SK-N-SH (cell line): Measurements from ENCODE around the gene ANKRD52. TPM values are rescaled to one million over a fixed set of nuclear protein-coding genes. Genes with fewer than 3 reads are reported as not detected.

ENCODE experiments used
- CTCF ChIA-PET: fragments of 300-600, 350-600 bp; formaldehyde crosslinking; extraction: SDS; loops from one replicate; lab custom pipeline; 2021; lab: Yijun Ruan, JAX
- POLR2A ChIA-PET: fragments of 350-600 bp; sonication (Branson Sonifier 250); formaldehyde crosslinking; extraction: SDS; loops from one replicate; lab custom pipeline; 2020; ENCODE audit warnings: antibody characterized with exemption, inconsistent platforms; lab: Yijun Ruan, JAX
- DNase-seq: peaks from one replicate; pipeline ENCODE4 v3.0.0; 2012
- H2AFZ ChIP-seq: fragments of 200-600 bp; sonication (generic); 2 replicates; pipeline ENCODE4 v1.8.1; 2016; ENCODE audit warnings: antibody characterized with exemption, mild to moderate bottlenecking, low read depth
- H3F3A ChIP-seq: fragments of 200-600 bp; sonication (generic); replicated peaks from 2 replicates; pipeline ENCODE3; 2016; ENCODE audit warnings: antibody characterized with exemption, mild to moderate bottlenecking; ENCODE audit not compliant: insufficient read depth
- H3K27ac ChIP-seq, 2 experiments: fragments of 200-500 bp in 1 of 2; fragments of 200-600 bp in 1 of 2; sonication (Bioruptor generic) in 1 of 2; sonication (generic), shearing (Covaris generic) in 1 of 2; 2 replicates each; pipeline versions ENCODE4 v1.5.1 to v1.6.1; 2014 to 2016; ENCODE audit warnings: low read depth in 2 of 2, inconsistent platforms in 1 of 2, low read length in 1 of 2, mild to moderate bottlenecking in 1 of 2, mixed read lengths in 1 of 2
- H3K27me3 ChIP-seq: fragments of 200-600 bp; sonication (generic), shearing (Covaris generic); 2 replicates; pipeline ENCODE4 v1.6.1; 2016; ENCODE audit warnings: mixed run types; ENCODE audit not compliant: insufficient read depth
- H3K36me3 ChIP-seq, 2 experiments: fragments of 200-500 bp in 1 of 2; fragments of 200-600 bp in 1 of 2; sonication (Bioruptor generic) in 1 of 2; sonication (generic) in 1 of 2; replicated peaks in 1 of 2; 2 replicates each; pipeline versions ENCODE3 to v1.5.1; 2014 to 2016; ENCODE audit warnings: low read length in 1 of 2, mild to moderate bottlenecking in 1 of 2; ENCODE audit not compliant: insufficient read depth in 2 of 2, control insufficient read depth in 1 of 2
- H3K4me1 ChIP-seq, 2 experiments: fragments of 200-500 bp in 1 of 2; fragments of 200-600 bp in 1 of 2; sonication (Bioruptor generic) in 1 of 2; sonication (generic), shearing (Covaris generic) in 1 of 2; 2 replicates each; pipeline versions ENCODE4 v1.5.1 to v1.6.1; 2014 to 2016; ENCODE audit warnings: low read depth in 1 of 2, low read length in 1 of 2, mixed run types in 1 of 2; ENCODE audit not compliant: insufficient read depth in 2 of 2, control insufficient read depth in 1 of 2
- H3K4me2 ChIP-seq: fragments of 200-600 bp; sonication (generic), shearing (Covaris generic); 2 replicates; pipeline ENCODE4 v1.6.1; 2017; ENCODE audit warnings: mixed run types
- H3K4me3 ChIP-seq, 2 experiments: fragments of 200-500 bp in 1 of 2; fragments of 200-600 bp in 1 of 2; sonication (Bioruptor generic) in 1 of 2; sonication (generic), shearing (Covaris generic) in 1 of 2; 2 replicates each; pipeline versions ENCODE4 v1.5.1 to v1.8.1; 2014 to 2016; ENCODE audit warnings: low read depth in 2 of 2, inconsistent platforms in 1 of 2, low read length in 1 of 2, mild to moderate bottlenecking in 1 of 2, mixed read lengths in 1 of 2, moderate library complexity in 1 of 2
- H3K79me2 ChIP-seq: fragments of 200-600 bp; sonication (generic); 2 replicates; pipeline ENCODE4 v1.8.1; 2017; ENCODE audit warnings: mild to moderate bottlenecking; ENCODE audit not compliant: insufficient read depth
- H3K9ac ChIP-seq: fragments of 200-600 bp; sonication (generic); 2 replicates; pipeline ENCODE4 v1.6.1; 2017; ENCODE audit warnings: mixed run types
- H3K9me2 ChIP-seq: fragments of 200-600 bp; sonication (generic); 2 replicates; pipeline ENCODE4 v1.6.1; 2017; ENCODE audit warnings: mixed run types
- H3K9me3 ChIP-seq: fragments of 200-600 bp; sonication (generic); 2 replicates; pipeline ENCODE4 v1.6.1; 2017; ENCODE audit warnings: mixed run types, mild to moderate bottlenecking, moderate library complexity
- H4K20me1 ChIP-seq: fragments of 200-600 bp; sonication (generic); 2 replicates; pipeline ENCODE4 v1.6.1; 2017; ENCODE audit warnings: mild to moderate bottlenecking, mixed run types; ENCODE audit not compliant: insufficient read depth
- CHD2 ChIP-seq: fragments of 150-350 bp; IDR thresholded peaks from 2 replicates; pipeline ENCODE4 v1.6.1; 2018; ENCODE audit warnings: low read length; ENCODE audit not compliant: partially characterized antibody
- ELF1 ChIP-seq: IDR thresholded peaks from 2 replicates; pipeline ENCODE4 v1.4.0; 2012
- EP300 ChIP-seq, 2 experiments: IDR thresholded peaks; 2 replicates each; pipeline versions ENCODE4 v1.4.0 to v1.6.1; 2012; ENCODE audit warnings: borderline replicate concordance in 1 of 2, low read depth in 1 of 2, low read length in 1 of 2
- FOSL2 ChIP-seq: IDR thresholded peaks from 2 replicates; pipeline ENCODE4 v1.4.0; 2012; ENCODE audit warnings: low read depth, mild to moderate bottlenecking, moderate library complexity, borderline replicate concordance
- FOXJ3 ChIP-seq: sonication (generic); formaldehyde crosslinking; IDR thresholded peaks from 2 replicates; pipeline ENCODE4 v1.5.1; 2020; ENCODE audit warnings: mild to moderate bottlenecking, missing genetic modification reagents
- FOXM1 ChIP-seq: IDR thresholded peaks from 2 replicates; pipeline ENCODE4 v1.4.0; 2012; ENCODE audit warnings: low read depth, mild to moderate bottlenecking
- GABPA ChIP-seq: IDR thresholded peaks from 2 replicates; pipeline ENCODE4 v1.4.0; 2012; ENCODE audit warnings: low read depth, mild to moderate bottlenecking
- JUND ChIP-seq: IDR thresholded peaks from 2 replicates; pipeline ENCODE4 v1.4.0; 2012
- MXI1 ChIP-seq: IDR thresholded peaks from 2 replicates; pipeline ENCODE4 v1.6.1; 2012; ENCODE audit warnings: mild to moderate bottlenecking, low read depth, low read length, improper control_type of control experiment
- NRF1 ChIP-seq: IDR thresholded peaks from 2 replicates; pipeline ENCODE4 v1.6.1; 2012; ENCODE audit warnings: low read depth, mild to moderate bottlenecking, low read length
- POLR2AphosphoS5 ChIP-seq: IDR thresholded peaks from 2 replicates; pipeline ENCODE4 v1.6.1; 2012; ENCODE audit warnings: low read depth, low read length
- RAD21 ChIP-seq: IDR thresholded peaks from 2 replicates; pipeline ENCODE4 v1.6.1; 2012; ENCODE audit warnings: mild to moderate bottlenecking, low read length
- RCOR1 ChIP-seq: fragments of 150-350 bp; IDR thresholded peaks from 2 replicates; pipeline ENCODE4 v1.6.1; 2017; ENCODE audit warnings: antibody characterized with exemption, low read length
- RFX5 ChIP-seq: IDR thresholded peaks from 2 replicates; pipeline ENCODE4 v1.6.1; 2012; ENCODE audit warnings: mild to moderate bottlenecking, improper control_type of control experiment, low read length
- SIN3A ChIP-seq: IDR thresholded peaks from 2 replicates; pipeline ENCODE4 v1.6.1; 2012; ENCODE audit warnings: low read depth, mild to moderate bottlenecking, low read length, moderate library complexity, borderline replicate concordance
- SMC3 ChIP-seq: IDR thresholded peaks from 2 replicates; pipeline ENCODE4 v1.6.1; 2012; ENCODE audit warnings: low read depth, low read length, improper control_type of control experiment
- TAF1 ChIP-seq: IDR thresholded peaks from 2 replicates; pipeline ENCODE4 v1.6.1; 2012; ENCODE audit warnings: low read depth, mild to moderate bottlenecking, low read length, moderate library complexity, borderline replicate concordance
- WGBS: methylation state at CpG from one replicate; pipeline ENCODE4 v1.1.6; 2017; ENCODE audit warnings: low lambda C conversion rate; 5-methylcytosine and 5-hydroxymethylcytosine counted together
- polyA plus RNA-seq, 3 experiments: library from polyadenylated mRNA; depleted of rRNA; stranded (reverse); fragments of >200 nt; gene quantifications; 2 replicates each; pipeline ENCODE4 v1.2.3, GENCODE V29; 2012
- TF ChIP-seq, protein P1 (sequence below): IDR thresholded peaks from 2 replicates; pipeline ENCODE4 v1.4.0; 2012; ENCODE audit warnings: low read depth, borderline replicate concordance
- TF ChIP-seq, protein P2 (sequence below): IDR thresholded peaks from 2 replicates; pipeline ENCODE4; 2012
- TF ChIP-seq, protein P3 (sequence below): fragments of 150-350 bp; IDR thresholded peaks from 2 replicates; pipeline ENCODE4 v1.6.1; 2016; ENCODE audit warnings: mild to moderate bottlenecking, low read depth, low read length
- TF ChIP-seq, protein P4 (sequence below): IDR thresholded peaks from 2 replicates; pipeline ENCODE4 v1.4.0; 2012; ENCODE audit warnings: low read depth
- TF ChIP-seq, protein P5 (sequence below): fragments of 200-600 bp; sonication (generic); IDR thresholded peaks from 2 replicates; pipeline ENCODE4 v1.6.1; 2017; ENCODE audit warnings: antibody characterized with exemption, mild to moderate bottlenecking, moderate library complexity
- TF ChIP-seq, protein P6 (sequence below): fragments of 150-350 bp; IDR thresholded peaks from 2 replicates; pipeline ENCODE4 v1.6.1; 2017; ENCODE audit warnings: antibody characterized with exemption, low read length, low read depth, borderline replicate concordance

ANKRD52 gene
- polyA plus RNA-seq, 1 of the 3 experiments (the other 2 are of a cell fraction) = 23.4 TPM

DNA sequence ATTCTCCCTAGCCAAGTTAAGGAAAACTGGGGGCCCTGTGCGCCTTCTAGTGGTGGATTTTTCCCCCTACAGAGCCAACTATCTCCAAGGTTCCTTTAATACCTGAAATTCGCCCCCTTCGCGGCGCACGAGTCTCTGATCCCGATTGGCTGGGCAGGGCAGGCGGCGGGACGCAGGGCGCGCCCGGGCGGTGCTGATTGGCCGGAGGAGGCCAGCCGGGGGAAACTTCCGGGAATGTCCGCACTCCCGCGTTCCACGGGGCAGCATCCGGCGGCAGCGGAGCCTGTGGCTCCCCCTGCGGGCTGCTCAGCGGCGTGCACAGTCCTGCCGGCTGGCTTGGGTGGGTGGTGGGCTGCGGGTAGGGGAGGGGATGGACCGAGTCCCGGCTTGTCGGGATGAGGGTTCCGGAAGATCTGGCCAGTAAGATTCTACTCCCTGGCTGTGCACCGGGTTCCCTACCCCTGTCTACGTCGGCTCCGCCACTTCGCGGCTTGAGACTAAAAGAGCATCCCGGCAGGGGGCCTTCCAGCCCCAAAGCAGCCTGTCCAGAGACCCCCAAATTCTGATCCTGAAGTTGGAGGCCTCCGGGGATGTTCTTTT lies 34.0 kb downstream of the ANKRD52 start, which contains the start of gene NABP2 (continued):
- TF ChIP-seq CHD2 = peak; percentile 84
- TF ChIP-seq ELF1 = peak; percentile 94
- TF ChIP-seq, protein P1, sequence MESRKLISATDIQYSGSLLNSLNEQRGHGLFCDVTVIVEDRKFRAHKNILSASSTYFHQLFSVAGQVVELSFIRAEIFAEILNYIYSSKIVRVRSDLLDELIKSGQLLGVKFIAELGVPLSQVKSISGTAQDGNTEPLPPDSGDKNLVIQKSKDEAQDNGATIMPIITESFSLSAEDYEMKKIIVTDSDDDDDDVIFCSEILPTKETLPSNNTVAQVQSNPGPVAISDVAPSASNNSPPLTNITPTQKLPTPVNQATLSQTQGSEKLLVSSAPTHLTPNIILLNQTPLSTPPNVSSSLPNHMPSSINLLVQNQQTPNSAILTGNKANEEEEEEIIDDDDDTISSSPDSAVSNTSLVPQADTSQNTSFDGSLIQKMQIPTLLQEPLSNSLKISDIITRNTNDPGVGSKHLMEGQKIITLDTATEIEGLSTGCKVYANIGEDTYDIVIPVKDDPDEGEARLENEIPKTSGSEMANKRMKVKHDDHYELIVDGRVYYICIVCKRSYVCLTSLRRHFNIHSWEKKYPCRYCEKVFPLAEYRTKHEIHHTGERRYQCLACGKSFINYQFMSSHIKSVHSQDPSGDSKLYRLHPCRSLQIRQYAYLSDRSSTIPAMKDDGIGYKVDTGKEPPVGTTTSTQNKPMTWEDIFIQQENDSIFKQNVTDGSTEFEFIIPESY = no peak
- TF ChIP-seq, protein P2, sequence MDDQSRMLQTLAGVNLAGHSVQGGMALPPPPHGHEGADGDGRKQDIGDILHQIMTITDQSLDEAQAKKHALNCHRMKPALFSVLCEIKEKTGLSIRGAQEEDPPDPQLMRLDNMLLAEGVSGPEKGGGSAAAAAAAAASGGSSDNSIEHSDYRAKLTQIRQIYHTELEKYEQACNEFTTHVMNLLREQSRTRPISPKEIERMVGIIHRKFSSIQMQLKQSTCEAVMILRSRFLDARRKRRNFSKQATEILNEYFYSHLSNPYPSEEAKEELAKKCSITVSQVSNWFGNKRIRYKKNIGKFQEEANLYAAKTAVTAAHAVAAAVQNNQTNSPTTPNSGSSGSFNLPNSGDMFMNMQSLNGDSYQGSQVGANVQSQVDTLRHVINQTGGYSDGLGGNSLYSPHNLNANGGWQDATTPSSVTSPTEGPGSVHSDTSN = no peak
- TF ChIP-seq MXI1 = peak; percentile 82; the same call in 1 of the 2 replicates
- TF ChIP-seq FOXM1 = peak; percentile 73; the same call in 1 of the 2 replicates
- no peak; a peak in 1 of 4 replicates for TF ChIP-seq EP300 (IDR thresholded peaks at IDR 0.05; ENCODE audit: borderline replicate concordance in 1 of 2, low read depth in 1 of 2, low read length in 1 of 2)
- TF ChIP-seq, protein P3, sequence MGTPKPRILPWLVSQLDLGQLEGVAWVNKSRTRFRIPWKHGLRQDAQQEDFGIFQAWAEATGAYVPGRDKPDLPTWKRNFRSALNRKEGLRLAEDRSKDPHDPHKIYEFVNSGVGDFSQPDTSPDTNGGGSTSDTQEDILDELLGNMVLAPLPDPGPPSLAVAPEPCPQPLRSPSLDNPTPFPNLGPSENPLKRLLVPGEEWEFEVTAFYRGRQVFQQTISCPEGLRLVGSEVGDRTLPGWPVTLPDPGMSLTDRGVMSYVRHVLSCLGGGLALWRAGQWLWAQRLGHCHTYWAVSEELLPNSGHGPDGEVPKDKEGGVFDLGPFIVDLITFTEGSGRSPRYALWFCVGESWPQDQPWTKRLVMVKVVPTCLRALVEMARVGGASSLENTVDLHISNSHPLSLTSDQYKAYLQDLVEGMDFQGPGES = peak; percentile 68
- TF ChIP-seq, protein P4, sequence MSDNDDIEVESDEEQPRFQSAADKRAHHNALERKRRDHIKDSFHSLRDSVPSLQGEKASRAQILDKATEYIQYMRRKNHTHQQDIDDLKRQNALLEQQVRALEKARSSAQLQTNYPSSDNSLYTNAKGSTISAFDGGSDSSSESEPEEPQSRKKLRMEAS = peak; percentile 67; the same call in 1 of the 2 replicates
- TF ChIP-seq GABPA = peak; percentile 86
- peak; percentile 32 for TF ChIP-seq TAF1

DNA sequence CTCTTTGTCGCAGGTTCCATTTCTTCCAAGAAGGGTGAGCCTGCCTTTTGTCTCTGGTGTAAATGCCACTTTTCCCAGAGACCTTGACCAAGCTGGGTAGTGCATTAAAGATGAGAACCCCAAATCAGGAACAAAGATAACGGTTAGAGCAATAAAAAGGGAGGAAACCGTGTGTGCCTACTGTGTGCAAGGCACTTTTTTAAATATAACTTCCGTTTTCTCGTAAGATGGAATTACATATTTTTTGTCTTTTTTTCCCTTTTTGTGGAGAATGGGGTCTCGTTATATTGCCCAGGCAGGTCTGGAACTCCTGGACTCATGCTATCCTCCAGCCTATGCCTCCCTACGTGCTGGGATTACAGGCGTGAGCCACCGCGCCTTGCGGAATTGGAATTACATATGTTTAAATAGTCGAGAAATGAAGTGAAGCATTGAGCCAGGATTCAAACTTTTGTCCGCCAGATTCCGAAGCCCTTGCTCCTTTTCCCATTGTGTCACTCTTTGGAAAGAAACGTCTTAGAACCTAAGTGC lies 34.5 kb downstream of the ANKRD52 start:
- Histone ChIP-seq H3K9me3 (no peaks in the 10 kb centered on the region), H2AFZ (peak overlapping the region; percentile 90; the same call in 1 of the 2 replicates), H3K4me3 (peak overlapping the region in 1 of 2 experiments; percentile 97; a peak in 3 of 4 replicates), H3K4me1 (peaks cover 13 to 22% of the 10 kb centered on the region in 2 experiments; a peak in 2 of 4 replicates), H3K9me2 (no peaks in the 10 kb centered on the region), H4K20me1 (no peaks in the 10 kb centered on the region), H3K27ac (peak overlapping the region; percentile 56 to 64), H3F3A (peaks cover 24% of the 10 kb centered on the region), H3K9ac (no peak overlapping the region), H3K79me2 (peaks cover 26% of the 10 kb centered on the region), H3K4me2 (peak overlapping the region; percentile 46; the same call in 1 of the 2 replicates), H3K27me3 (no peaks in the 10 kb centered on the region), H3K36me3 (no peaks in the 10 kb centered on the region)
- ChIA-PET CTCF (interaction anchor here (0.6 to 4.1 kb wide), 11 partner anchors 11 to 486 kb away, joined by 3 to 47 read pairs (median 5); partner anchors contain the start of genes SMARCC2 and ZC3H10), POLR2A (interaction anchor here (0.6 kb wide), 1 partner anchor 23 kb away, joined by 3 read pairs; no protein-coding TSS in a partner anchor)
- DNase-seq = no peak
- 42% methylated on average over 15 of the region's 15 CpGs for WGBS
- no peak for TF ChIP-seq JUND
- no peak for TF ChIP-seq POLR2AphosphoS5
- no peak for TF ChIP-seq FOSL2
- no peak for TF ChIP-seq FOXM1
- TF ChIP-seq NRF1 = no peak
- no peak for TF ChIP-seq RAD21
- no peak for TF ChIP-seq RFX5
- TF ChIP-seq SMC3 = no peak
- no peak for TF ChIP-seq FOXJ3 (CRISPR knock-in tag)
- TF ChIP-seq, protein P5, sequence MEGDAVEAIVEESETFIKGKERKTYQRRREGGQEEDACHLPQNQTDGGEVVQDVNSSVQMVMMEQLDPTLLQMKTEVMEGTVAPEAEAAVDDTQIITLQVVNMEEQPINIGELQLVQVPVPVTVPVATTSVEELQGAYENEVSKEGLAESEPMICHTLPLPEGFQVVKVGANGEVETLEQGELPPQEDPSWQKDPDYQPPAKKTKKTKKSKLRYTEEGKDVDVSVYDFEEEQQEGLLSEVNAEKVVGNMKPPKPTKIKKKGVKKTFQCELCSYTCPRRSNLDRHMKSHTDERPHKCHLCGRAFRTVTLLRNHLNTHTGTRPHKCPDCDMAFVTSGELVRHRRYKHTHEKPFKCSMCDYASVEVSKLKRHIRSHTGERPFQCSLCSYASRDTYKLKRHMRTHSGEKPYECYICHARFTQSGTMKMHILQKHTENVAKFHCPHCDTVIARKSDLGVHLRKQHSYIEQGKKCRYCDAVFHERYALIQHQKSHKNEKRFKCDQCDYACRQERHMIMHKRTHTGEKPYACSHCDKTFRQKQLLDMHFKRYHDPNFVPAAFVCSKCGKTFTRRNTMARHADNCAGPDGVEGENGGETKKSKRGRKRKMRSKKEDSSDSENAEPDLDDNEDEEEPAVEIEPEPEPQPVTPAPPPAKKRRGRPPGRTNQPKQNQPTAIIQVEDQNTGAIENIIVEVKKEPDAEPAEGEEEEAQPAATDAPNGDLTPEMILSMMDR = no peak
- no peak for TF ChIP-seq RCOR1
- TF ChIP-seq, protein P6, sequence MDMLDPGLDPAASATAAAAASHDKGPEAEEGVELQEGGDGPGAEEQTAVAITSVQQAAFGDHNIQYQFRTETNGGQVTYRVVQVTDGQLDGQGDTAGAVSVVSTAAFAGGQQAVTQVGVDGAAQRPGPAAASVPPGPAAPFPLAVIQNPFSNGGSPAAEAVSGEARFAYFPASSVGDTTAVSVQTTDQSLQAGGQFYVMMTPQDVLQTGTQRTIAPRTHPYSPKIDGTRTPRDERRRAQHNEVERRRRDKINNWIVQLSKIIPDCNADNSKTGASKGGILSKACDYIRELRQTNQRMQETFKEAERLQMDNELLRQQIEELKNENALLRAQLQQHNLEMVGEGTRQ = no peak
- TF ChIP-seq SIN3A = no peak
